IMR-90 (cell line): ENCODE results near the gene RAD51C. TPM values are rescaled to one million over a fixed set of nuclear protein-coding genes. Genes with fewer than 3 reads are reported as not detected.

Experiments
- ATAC-seq: fragments of 200-7000 bp; cut with Tn5 transposase; 2 replicates; pipeline ENCODE4 v1.9.1; 2020; ENCODE audit warnings: low read depth, mild to moderate bottlenecking, moderate library complexity
- BruUV-seq: library from RNA; stranded (reverse); fragments of 400-500 nt; replicated peaks from 2 replicates; lab custom pipeline; 2021; lab: Mats Ljungman, UMichigan
- CTCF ChIA-PET: fragments of 300-600 bp; formaldehyde crosslinking; extraction: SDS; loops from one replicate; lab custom pipeline; 2021; ENCODE audit warnings: antibody characterized with exemption; lab: Yijun Ruan, JAX
- POLR2A ChIA-PET: fragments of 300-600 bp; sonication (Branson Sonifier 250); formaldehyde crosslinking; loops from one replicate; lab custom pipeline; 2022; ENCODE audit warnings: antibody characterized with exemption; ENCODE audit not compliant: unreplicated experiment; lab: Charles Lee
- DNase-seq: peaks from one replicate; pipeline ENCODE4 v3.0.0; 2013
- H2AFZ ChIP-seq: replicated peaks from 2 replicates; pipeline ENCODE3; 2013; ENCODE audit warnings: low read length, mild to moderate bottlenecking; ENCODE audit not compliant: poor library complexity
- H2AK5ac ChIP-seq: 2 replicates; pipeline ENCODE4 v1.6.1; 2013; ENCODE audit warnings: low read depth, low read length, inconsistent platforms
- H2AK9ac ChIP-seq: replicated peaks from 2 replicates; pipeline ENCODE3; 2013; ENCODE audit warnings: mild to moderate bottlenecking, low read depth, low read length, moderate library complexity; ENCODE audit not compliant: poor library complexity
- H2BK120ac ChIP-seq: 2 replicates; pipeline ENCODE4 v1.6.1; 2013; ENCODE audit warnings: low read depth, low read length, inconsistent platforms
- H2BK15ac ChIP-seq: 3 replicates; pipeline ENCODE4 v1.6.1; 2013; ENCODE audit warnings: low read depth, low read length, inconsistent platforms
- H2BK20ac ChIP-seq: 2 replicates; pipeline ENCODE4 v1.6.1; 2013; ENCODE audit warnings: low read depth, mild to moderate bottlenecking, inconsistent platforms, low read length, moderate library complexity
- H2BK5ac ChIP-seq: 2 replicates; pipeline ENCODE4 v1.6.1; 2013; ENCODE audit warnings: mild to moderate bottlenecking, low read depth, low read length, inconsistent platforms; ENCODE audit not compliant: poor library complexity, severe bottlenecking
- H3K14ac ChIP-seq: replicated peaks from 2 replicates; pipeline ENCODE4 v1.6.1; 2013; ENCODE audit warnings: low read depth, low read length, inconsistent platforms
- H3K18ac ChIP-seq: 2 replicates; pipeline ENCODE4 v1.6.1; 2013; ENCODE audit warnings: low read depth, low read length, control low read depth
- H3K23ac ChIP-seq: 2 replicates; pipeline ENCODE4 v1.6.1; 2013; ENCODE audit warnings: low read depth, low read length, inconsistent platforms
- H3K27ac ChIP-seq: 2 replicates; pipeline ENCODE4 v1.5.1; 2013; ENCODE audit warnings: mild to moderate bottlenecking, control low read depth, low read length; ENCODE audit not compliant: insufficient read depth
- H3K27me3 ChIP-seq: 2 replicates; pipeline ENCODE4 v1.6.1; 2013; ENCODE audit warnings: low read length; ENCODE audit not compliant: control insufficient read depth, insufficient read depth
- H3K36me3 ChIP-seq: 2 replicates; pipeline ENCODE4 v1.6.1; 2013; ENCODE audit warnings: low read length, mixed read lengths; ENCODE audit not compliant: control insufficient read depth, insufficient read depth
- H3K4ac ChIP-seq: 2 replicates; pipeline ENCODE4 v1.6.1; 2013; ENCODE audit warnings: low read depth, low read length, inconsistent platforms
- H3K4me1 ChIP-seq: 2 replicates; pipeline ENCODE4 v1.6.1; 2013; ENCODE audit warnings: low read length, mixed read lengths; ENCODE audit not compliant: control insufficient read depth, insufficient read depth
- H3K4me2 ChIP-seq: 2 replicates; pipeline ENCODE4 v1.6.1; 2013; ENCODE audit warnings: low read depth, mild to moderate bottlenecking, control low read depth, low read length, moderate library complexity
- H3K4me3 ChIP-seq: 2 replicates; pipeline ENCODE4 v1.5.1; 2013; ENCODE audit warnings: low read depth, mild to moderate bottlenecking, control low read depth, low read length, moderate library complexity; ENCODE audit not compliant: insufficient read depth
- H3K56ac ChIP-seq: 2 replicates; pipeline ENCODE4 v1.6.1; 2013; ENCODE audit warnings: low read length, inconsistent platforms; ENCODE audit not compliant: insufficient read depth; ENCODE audit errors: extremely low read depth
- H3K79me1 ChIP-seq, 2 experiments: 2 replicates each; pipeline ENCODE4 v1.6.1; 2013; ENCODE audit warnings: low read length in 2 of 2, inconsistent platforms in 1 of 2, low read depth in 1 of 2
- H3K9ac ChIP-seq: 2 replicates; pipeline ENCODE4 v1.6.1; 2013; ENCODE audit warnings: low read depth, low read length, control low read depth
- H3K9me1 ChIP-seq: 2 replicates; pipeline ENCODE4 v1.6.1; 2013; ENCODE audit warnings: low read length, inconsistent platforms; ENCODE audit not compliant: insufficient read depth
- H3K9me3 ChIP-seq: 2 replicates; pipeline ENCODE4 v1.6.1; 2013; ENCODE audit warnings: low read length; ENCODE audit not compliant: control insufficient read depth, insufficient read depth
- H4K20me1 ChIP-seq: 2 replicates; pipeline ENCODE4 v1.6.1; 2013; ENCODE audit warnings: low read length, inconsistent platforms; ENCODE audit not compliant: insufficient read depth
- H4K5ac ChIP-seq: 2 replicates; pipeline ENCODE4 v1.6.1; 2013; ENCODE audit warnings: mild to moderate bottlenecking, low read depth, low read length, control low read depth
- H4K8ac ChIP-seq, 2 experiments: 2 replicates each; pipeline ENCODE4 v1.6.1; 2013; ENCODE audit warnings: low read depth in 2 of 2, low read length in 2 of 2, control low read depth in 1 of 2, inconsistent platforms in 1 of 2
- H4K91ac ChIP-seq: 2 replicates; pipeline ENCODE4 v1.6.1; 2013; ENCODE audit warnings: low read depth, low read length, inconsistent platforms; ENCODE audit not compliant: insufficient read depth
- BHLHE40 ChIP-seq: fragments of 150-350 bp; IDR thresholded peaks from 2 replicates; pipeline ENCODE4 v1.6.1; 2016; ENCODE audit warnings: mild to moderate bottlenecking, low read depth, low read length
- CEBPB ChIP-seq: IDR thresholded peaks from 2 replicates; pipeline ENCODE4 v1.6.1; 2012; ENCODE audit warnings: low read depth, low read length, improper control_type of control experiment
- MAFK ChIP-seq: IDR thresholded peaks from 2 replicates; pipeline ENCODE4 v1.6.1; 2012; ENCODE audit warnings: low read depth, low read length, improper control_type of control experiment
- MAZ ChIP-seq: IDR thresholded peaks from 2 replicates; pipeline ENCODE4 v1.6.1; 2012; ENCODE audit warnings: low read depth, mild to moderate bottlenecking, low read length, improper control_type of control experiment, moderate library complexity, borderline replicate concordance
- NFE2L2 ChIP-seq: fragments of 150-350 bp; IDR thresholded peaks from 2 replicates; pipeline ENCODE4 v1.6.1; 2016; ENCODE audit warnings: low read depth, mild to moderate bottlenecking, low read length
- WGBS, 2 experiments: methylation state at CpG; one replicate each; pipeline versions ENCODE4 v1.1.5 to v1.1.7; 2013; ENCODE audit warnings: missing lambda C conversion rate in 2 of 2; ENCODE audit not compliant: insufficient read length in 1 of 2; ENCODE audit errors: extremely low coverage in 2 of 2; 5-methylcytosine and 5-hydroxymethylcytosine counted together
- dilution Hi-C: fragments of 300-500 bp; cut with HindIII; formaldehyde crosslinking; loops from one replicate; pipeline ENCODE4 v1.14.3; 2018; ENCODE audit warnings: low sequenced_read_pairs; ENCODE audit not compliant: unreplicated experiment
- in situ Hi-C: fragments of 300-500 bp; cut with MboI; formaldehyde crosslinking; loops from 3 replicates; pipeline ENCODE4 v1.14.3; 2019; ENCODE audit warnings: low sequenced_read_pairs, inconsistent platforms, mixed read lengths
- intact Hi-C: fragments of 100-400 bp; cut with micrococcal nuclease; formaldehyde crosslinking; loops from 2 replicates; pipeline ENCODE4 v1.10.0; 2022
- polyA plus RNA-seq, 3 experiments: library from polyadenylated mRNA; depleted of rRNA; stranded (reverse); fragments of >200 nt; gene quantifications; 2 replicates each; pipeline ENCODE4 v1.2.3, GENCODE V29; 2012; ENCODE audit warnings: low replicate concordance in 1 of 3
- total RNA-seq: library from RNA; depleted of rRNA; stranded (reverse); fragments of >200 nt; gene quantifications from 2 replicates; pipeline ENCODE4 v1.2.3, GENCODE V29; 2012

Gene RAD51C
- total and polyA plus RNA-seq, 2 of the 4 experiments (the other 2 are of a cell fraction): 21.1 to 28.3 TPM

DNA sequence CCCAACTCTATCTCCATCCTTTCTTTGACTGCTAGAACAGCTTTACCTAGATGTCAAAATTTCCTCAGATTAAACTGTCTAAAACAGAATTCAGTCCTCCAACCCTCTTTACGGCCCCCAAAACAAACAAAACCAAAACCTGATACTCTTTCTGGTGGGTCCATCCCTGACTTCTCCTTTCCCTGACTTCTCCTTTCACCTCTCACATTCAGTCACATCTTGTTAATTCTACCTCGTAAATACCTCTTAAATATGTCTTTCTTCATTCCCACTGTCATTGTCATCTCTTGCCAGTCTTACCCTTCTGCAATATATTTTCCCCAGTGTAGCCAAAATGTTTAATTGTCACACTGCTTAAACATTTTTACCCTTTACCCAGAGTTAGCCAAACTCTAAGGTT, 67.8 kb downstream of the RAD51C start:
- H4K5ac ChIP-seq: no peak overlapping the region
- no peak overlapping the region for H2AK9ac ChIP-seq
- no peak overlapping the region for H3K56ac ChIP-seq
- no peaks in the 10 kb centered on the region for H3K4me1 ChIP-seq
- no peaks in the 10 kb centered on the region for H3K9me1 ChIP-seq
- ATAC-seq (no peak), DNase-seq (no peak)
- H2BK20ac ChIP-seq: no peak overlapping the region
- H4K20me1 ChIP-seq: no peaks in the 10 kb centered on the region
- dilution Hi-C loops (no loop called here), intact Hi-C loops (no loop called here), in situ Hi-C loops (no loop called here)
- H3K79me1 ChIP-seq: no peaks in the 10 kb centered on the region
- H3K36me3 ChIP-seq: no peaks in the 10 kb centered on the region
- H2BK15ac ChIP-seq: no peak overlapping the region
- no TSS peak for BruUV-seq
- 60% methylated on average over 1 of the region's 2 CpGs; no CpG with 5 or more reads in 1 of the 2 experiments for WGBS, 2 experiments
- H3K4me2 ChIP-seq: no peak overlapping the region
- no peak overlapping the region for H2AFZ ChIP-seq
- H3K9me3 ChIP-seq: no peaks in the 10 kb centered on the region
- no peak overlapping the region for H3K27ac ChIP-seq
- H2BK5ac ChIP-seq: no peak overlapping the region
- H2AK5ac ChIP-seq: no peak overlapping the region
- peaks cover 34% of the 10 kb centered on the region for H3K27me3 ChIP-seq
- H4K8ac ChIP-seq: no peak overlapping the region
- no peak overlapping the region for H2BK120ac ChIP-seq
- no peak overlapping the region for H4K91ac ChIP-seq
- no peak overlapping the region for H3K9ac ChIP-seq
- H3K23ac ChIP-seq: no peak overlapping the region
- POLR2A ChIA-PET: no interaction called here
- CTCF ChIA-PET: no interaction called here
- H3K4me3 ChIP-seq: no peak overlapping the region
- no peak overlapping the region for H3K4ac ChIP-seq
- H3K14ac ChIP-seq: no peak overlapping the region
- TF ChIP-seq NFE2L2 (no peak), CEBPB (no peak), BHLHE40 (no peak), MAZ (no peak), MAFK (no peak)
- no peak overlapping the region for H3K18ac ChIP-seq
